ENCODE data around the gene TRIM29.

TRIM29 gene

GRCh38 chr11:120139316-120140069, 1.6 kb upstream of the TRIM29 start:
- DNase-seq (ENCODE audit: low spot score): no peak

DNA sequence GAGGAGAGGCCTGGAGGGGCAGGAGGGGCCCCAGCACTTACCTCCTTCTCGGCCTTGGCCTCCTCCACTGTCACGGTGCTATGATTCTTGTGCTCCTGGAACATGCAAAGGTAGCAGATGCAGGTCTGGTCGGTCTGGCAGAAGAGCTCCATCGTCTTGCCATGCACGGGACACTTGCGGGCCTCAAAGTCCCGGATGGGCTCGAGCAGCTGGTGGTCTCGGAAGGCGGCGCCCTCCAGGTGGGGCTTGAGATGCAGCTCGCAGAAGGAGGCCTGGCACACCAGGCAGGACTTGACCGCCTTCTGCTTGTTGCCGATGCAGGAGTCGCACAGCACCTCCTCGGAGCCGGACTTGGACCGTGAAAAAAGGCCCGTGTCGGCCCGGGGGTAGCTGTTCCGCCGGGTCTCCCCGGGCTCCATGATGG, 714 bp downstream of the TRIM29 start:
- DNase-seq (ENCODE audit: low spot score): no peak

- DNase-seq (ENCODE audit: low spot score): no peak
These were observed 1.6 kb downstream of the TRIM29 start for GRCh38 chr11:120136356-120136755.

GRCh38 chr11:120135838-120136237, 2.1 kb downstream of the TRIM29 start:
- no peak for DNase-seq (ENCODE audit: low spot score)

DNA sequence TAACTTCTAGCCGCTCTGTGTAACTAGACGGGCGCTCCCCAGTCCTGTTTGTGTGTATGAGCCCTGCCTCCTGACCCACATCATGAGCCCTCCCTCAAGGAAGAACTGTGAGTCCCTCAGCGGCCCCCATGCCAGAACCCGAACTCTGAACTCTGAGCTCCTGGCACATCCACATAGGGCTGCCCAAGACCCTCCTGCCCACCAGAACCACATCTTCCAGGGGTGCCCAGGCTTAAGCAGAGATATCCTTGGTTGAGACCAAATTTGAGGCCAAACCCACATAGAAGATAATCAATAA, 3.0 kb downstream of the TRIM29 start:
- DNase-seq (ENCODE audit: low spot score): no peak

GRCh38 chr11:120134106-120134930, 3.6 kb downstream of the TRIM29 start:
- DNase-seq (ENCODE audit: low spot score): no peak

GRCh38 chr11:120133216-120134105, 4.5 kb downstream of the TRIM29 start:
- no peak for DNase-seq (ENCODE audit: low spot score)

- DNase-seq (ENCODE audit: low spot score): no peak
These were observed 5.2 kb downstream of the TRIM29 start for GRCh38 chr11:120132645-120133185.

DNA sequence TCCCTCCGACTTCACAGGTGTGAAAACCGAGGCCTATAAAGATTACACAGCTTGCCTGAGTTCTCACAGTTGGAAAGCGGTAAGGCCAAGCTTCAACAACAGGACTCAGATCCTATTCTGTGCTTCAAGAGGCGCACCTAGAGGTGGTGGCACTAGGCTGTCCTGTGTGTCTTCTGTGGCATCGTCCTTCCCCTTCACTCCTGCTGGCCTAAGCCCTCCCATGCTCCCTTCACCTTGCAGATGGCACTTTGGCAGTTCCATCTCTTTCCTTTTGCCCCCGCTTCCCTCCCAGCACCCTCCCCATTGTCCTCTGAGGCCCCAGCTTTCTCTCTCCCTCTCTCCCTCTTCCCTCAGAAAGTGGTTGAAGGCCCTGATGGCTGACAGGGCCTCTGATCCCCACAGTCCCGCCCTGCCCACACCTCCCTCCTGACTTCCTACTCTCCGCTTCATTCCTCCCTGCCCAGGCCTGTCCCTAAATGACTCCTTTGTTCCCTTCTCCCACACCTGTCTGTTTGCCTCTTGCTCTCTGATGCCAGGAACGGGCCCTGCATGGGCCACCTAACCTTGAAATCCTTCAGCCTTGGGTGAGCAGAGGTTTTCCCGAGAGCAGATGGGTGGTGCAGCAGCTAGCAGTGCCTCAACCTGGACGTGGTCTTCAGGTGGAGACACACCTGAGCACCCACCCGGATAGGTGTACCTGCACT, 5.8 kb downstream of the TRIM29 start:
- peak; percentile 90 for DNase-seq (ENCODE audit: low spot score)

DNA sequence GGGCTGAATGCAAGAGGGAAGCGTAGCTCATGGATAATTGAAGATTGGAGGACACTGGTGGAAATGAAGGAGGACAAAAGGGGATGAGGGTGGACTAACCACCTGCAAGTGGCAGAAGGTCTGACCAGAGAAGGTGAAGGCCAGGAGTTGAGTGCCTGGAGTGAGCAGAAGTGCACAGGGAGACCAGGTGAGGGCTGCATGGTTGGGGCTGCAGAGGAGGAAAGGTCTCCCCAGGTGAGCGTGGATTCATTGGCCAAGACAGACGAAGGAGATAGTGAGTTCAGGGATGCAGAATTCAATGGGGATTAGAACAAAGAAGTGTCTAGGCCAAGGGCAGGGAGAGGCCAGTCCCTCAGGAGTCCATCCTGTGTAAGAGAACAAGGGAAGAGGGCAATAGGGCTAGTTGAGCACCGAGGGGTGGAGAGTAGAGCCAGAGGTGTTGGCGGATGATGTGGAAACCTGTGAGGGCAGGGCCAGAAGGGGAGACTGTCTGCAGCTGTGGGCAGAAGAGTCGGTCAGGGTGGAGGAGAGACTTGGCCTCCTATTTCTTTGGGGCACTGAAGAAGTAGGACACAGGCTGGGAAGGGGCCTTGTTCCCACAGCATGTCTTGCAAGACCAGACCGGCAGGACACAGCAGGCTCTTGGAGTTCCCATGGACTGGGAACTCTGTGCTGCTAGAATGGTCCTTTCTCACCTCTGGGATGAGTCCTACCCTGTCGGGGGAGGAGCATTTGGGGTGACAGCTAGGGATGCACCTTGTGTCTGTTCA, 6.7 kb downstream of the TRIM29 start:
- no peak for DNase-seq (ENCODE audit: low spot score)

DNA sequence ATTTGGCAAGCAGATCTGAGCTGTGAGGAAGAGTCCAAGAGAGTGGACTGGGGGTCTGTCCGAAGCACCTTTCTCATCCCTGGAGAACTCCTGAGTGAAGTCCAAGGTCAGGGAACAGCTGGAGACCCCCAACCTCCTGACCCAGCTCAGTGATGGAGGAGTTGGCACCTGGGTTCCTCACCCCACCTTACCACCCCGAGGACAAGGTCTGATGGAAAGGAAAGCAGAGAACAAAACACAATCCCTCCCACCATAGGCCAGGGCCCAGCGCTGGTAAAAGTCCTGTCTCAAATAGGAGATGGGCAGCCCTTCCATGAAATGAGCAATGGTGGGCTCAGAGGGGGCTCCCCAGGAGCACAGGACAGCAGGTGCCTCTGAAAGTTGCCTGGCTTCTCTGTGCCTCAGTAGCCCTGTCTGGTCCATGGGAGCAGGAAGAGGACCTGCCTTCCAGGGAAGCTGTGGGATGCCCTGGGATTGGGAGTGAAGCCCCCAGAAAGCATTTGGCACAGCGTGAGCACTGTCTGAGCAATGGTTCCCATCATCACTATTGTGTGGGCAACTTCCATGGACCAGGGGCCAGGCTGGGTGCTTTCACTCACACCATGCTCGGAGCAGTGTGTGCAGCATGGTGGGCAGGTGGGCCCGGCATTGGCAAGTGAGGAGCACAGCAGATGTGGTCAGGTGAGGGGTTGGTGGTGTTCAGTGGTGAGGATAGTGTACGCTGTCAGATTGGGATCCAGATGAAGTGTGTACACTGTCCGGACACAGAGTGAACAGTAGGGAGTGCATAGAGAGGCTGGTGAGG, 7.5 kb downstream of the TRIM29 start:
- no peak for DNase-seq (ENCODE audit: low spot score)

DNA sequence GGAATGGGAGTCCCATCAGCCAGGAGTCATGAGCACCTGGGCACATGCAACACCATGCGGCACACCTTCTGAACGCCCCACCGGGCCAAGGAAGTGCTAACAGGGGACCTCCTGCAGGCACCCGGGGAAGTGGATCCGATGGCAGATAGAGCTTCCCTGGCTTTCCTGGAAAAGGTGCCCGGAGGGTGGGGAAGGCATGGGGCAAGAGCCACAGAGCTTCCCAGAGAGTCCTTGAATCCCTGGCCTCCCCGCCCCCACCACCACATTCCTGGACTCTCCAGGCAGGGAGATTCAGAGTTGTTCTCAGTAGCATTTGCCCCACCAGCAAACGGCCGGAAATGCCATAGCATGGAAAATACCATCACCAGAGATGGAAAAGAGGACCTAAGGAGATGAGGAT, 8.3 kb downstream of the TRIM29 start:
- DNase-seq (ENCODE audit: low spot score): no peak

- peak; percentile 65 for DNase-seq (ENCODE audit: low spot score)
These were observed 9.4 kb downstream of the TRIM29 start for GRCh38 chr11:120128392-120129119.

- DNase-seq (ENCODE audit: low spot score): no peak
These were observed 10.7 kb downstream of the TRIM29 start for GRCh38 chr11:120127236-120127635.

DNA sequence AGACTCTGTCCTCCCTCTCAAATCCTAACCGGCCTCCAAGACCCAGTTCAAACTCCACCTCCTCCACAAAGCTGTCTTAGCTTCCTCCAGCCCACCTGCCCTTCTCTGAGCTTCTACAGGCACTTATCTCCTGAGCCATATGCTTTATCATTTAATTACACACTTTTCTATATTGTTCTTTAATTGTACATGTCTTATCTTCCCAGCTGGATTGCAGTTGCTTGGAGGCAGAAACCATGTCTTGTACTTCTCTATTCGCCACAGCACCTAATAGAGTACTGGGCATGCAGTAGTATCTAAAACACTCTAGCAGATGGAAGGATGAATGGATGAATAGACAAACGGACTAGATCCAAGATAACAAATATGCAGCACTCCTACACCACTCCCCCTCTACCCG, 11.3 kb downstream of the TRIM29 start:
- DNase-seq (ENCODE audit: low spot score): no peak

GRCh38 chr11:120125509-120125908, 12.4 kb downstream of the TRIM29 start:
- no peak for DNase-seq (ENCODE audit: low spot score)

- DNase-seq (ENCODE audit: low spot score): peak; percentile 85
These were observed 12.9 kb downstream of the TRIM29 start for GRCh38 chr11:120125024-120125423.

- DNase-seq (ENCODE audit: low spot score): no peak
These were observed 13.6 kb downstream of the TRIM29 start for GRCh38 chr11:120124355-120124754.

DNA sequence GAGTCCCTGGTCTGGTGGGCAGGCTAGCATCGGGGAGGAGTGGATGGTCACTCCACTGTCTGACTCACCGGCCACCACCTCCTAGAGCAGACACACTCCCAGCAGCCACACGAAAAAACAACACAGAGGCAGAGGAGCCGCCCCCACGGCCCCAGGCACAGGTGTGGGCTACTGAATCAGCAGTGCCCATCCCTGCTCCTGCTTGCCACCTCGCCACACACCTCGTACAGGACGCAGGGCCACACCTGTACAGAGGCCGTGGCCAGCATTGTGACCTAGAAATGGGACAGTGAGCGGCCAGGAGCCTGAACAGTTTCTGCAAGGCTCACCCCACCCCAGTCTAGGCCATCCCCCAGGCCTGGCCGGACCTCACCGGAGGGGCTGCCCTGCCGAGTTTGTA, 14.0 kb downstream of the TRIM29 start:
- DNase-seq (ENCODE audit: low spot score): peak; percentile 79
